OCI-M2 (cell line): ENCODE results near the gene DBET.
"Not testable (repeated sequence)": the region's sequence is repeated elsewhere in the genome, so short reads cannot be mapped to it uniquely, and the experiment has no call there.

Source experiments
- DNase-seq: peaks from one replicate; lab custom pipeline; 2025; ENCODE audit not compliant: unreplicated experiment; lab: John Stamatoyannopoulos, UW

The DBET gene

DNA sequence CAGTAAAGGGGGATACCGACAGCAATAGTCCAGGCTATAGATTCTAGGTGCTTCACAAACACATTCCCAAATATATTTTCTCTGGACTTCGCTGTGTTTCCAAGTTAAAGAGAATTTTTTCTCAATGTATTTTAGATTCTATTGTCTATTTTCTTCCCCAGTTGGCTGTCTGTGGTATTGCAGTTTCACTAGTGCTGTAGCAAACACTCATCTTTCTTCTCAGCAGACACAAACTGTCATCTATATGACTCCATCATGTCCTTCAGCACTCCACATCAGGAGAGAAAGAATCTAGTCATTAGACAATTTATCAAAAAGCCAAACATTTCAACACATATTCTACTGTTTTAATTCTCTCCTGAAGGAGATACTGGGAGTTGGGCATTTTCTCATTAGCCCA lies at the start of gene DBET:
TSS of gene DBET (plus strand) at position 161 of the 400 bp plus-strand sequence.
- DNase-seq, result not testable (repeated sequence)

DNA sequence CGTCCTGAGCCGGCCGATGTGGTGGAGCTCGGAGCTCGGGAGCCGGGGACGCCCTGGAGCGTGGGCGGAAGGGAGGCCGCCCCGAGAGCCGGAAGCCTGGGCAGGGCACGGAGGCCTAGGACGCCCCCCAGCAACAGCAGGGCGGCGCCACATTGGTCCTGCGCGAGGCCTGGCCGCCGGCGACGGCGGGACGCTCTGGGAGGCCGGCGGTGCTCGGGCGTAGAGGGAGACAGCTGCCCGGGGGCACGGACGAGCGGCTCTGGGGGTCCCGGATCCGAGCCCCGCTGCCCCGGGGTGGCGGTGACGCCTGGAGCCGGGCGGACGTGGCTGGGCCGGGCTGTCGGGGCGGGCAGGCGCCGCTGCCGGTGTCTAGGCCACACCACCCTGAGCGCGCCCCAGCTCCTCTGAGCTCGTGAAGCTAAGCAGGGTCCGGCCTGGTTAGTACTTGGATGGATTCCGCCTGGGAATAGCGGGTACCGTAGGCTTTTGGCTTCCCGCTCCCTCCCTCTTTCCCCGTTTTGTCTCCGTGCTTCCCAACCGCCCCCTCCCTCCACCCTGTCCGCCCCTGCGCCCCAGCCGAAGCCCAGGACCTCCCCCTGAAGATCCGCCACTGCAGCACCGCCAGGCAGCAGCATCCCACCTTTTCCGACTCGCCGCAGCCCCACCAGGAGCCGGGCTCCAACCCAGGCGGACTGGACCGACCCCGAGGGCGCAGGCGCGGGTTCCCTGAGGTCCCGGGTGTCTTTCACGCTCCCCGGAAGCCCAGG lies 49.3 kb upstream of the DBET start:
- DNase-seq, result no peak

GRCh38 chr4:190015538-190016368 lies 48.5 kb upstream of the DBET start:
- no peak for DNase-seq

DNA sequence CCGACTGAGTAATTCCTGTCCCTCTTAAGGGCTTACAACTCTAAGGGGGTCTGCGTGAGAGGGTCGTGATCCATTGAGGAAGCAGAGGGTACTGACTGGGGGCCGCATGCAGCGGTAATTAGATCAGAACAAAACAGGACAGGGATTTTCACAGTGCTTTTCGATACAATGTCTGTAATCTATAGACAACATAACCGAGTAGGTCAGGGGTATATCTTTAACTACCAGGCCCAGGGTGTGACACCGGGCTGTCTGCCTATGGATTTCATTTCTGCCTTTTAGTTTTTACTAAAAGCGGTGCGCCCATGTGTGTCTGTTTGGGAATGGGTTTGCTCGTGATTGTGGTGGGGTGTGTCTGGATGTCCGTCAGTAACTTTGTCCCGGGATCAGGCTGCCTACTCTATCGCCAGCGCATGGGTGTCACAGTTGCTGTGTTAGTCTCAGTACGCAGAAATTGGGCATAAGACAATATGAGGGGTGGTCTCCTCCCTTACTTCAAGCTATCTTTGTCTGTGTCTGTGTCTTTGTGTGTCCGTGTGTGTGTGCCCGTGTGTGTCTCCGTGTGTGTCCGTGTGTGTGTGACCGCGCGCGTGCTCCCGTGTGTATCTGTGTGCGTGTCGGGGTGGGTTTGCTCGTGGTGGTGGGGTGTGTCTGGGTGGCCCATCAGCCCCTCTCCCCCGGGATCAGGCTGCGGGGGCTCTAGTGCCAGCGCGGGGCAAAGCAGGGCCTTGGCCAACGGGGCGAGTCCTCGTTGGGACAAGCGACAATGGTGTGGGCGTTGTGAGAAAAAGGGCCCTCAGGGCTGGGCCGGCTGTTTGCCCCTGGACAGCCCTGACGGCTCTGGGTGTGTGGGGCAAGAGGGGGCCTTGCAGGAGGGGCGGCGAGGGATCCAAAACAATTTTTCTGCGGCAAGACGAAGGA lies 47.7 kb upstream of the DBET start:
- DNase-seq, result no peak

GRCh38 chr4:190017357-190018200 lies 46.7 kb upstream of the DBET start:
- DNase-seq, result no peak

DNA sequence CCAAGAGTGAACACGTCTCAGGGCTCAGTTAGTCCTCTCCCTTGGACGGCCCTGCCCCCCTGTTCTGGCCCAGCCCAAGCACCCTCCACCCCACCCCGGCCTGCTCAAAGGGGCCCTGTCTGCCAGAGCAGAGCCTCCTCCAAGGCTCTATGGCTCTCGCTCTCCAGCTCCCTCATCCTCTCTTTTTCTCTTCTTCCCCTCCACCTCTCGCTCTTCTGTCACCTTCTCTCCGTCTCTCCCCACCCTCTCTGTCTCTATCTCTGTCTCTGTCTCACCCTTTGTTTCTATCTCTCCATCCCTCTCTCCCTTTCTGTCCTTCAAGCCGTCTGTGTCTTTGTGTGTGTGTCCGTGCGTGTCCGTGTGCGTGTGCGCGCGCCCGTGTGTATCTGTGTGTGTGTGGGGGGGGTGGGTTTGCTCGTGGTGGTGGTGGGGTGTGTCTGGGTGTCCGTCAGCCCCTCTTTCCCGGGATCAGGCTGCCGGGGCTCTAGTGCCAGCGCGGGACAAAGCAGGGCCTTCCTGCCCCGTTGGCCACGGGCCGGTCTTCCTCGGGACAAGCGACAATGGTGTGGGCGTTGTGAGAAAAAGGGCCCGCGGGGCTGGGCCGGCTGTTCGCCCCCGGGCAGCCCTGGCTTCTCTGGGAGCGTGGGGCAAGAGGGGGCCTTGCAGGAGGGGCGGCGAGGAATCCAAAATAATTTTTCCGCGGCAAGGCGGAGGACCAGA lies 45.9 kb upstream of the DBET start:
- DNase-seq, result no peak

DNA sequence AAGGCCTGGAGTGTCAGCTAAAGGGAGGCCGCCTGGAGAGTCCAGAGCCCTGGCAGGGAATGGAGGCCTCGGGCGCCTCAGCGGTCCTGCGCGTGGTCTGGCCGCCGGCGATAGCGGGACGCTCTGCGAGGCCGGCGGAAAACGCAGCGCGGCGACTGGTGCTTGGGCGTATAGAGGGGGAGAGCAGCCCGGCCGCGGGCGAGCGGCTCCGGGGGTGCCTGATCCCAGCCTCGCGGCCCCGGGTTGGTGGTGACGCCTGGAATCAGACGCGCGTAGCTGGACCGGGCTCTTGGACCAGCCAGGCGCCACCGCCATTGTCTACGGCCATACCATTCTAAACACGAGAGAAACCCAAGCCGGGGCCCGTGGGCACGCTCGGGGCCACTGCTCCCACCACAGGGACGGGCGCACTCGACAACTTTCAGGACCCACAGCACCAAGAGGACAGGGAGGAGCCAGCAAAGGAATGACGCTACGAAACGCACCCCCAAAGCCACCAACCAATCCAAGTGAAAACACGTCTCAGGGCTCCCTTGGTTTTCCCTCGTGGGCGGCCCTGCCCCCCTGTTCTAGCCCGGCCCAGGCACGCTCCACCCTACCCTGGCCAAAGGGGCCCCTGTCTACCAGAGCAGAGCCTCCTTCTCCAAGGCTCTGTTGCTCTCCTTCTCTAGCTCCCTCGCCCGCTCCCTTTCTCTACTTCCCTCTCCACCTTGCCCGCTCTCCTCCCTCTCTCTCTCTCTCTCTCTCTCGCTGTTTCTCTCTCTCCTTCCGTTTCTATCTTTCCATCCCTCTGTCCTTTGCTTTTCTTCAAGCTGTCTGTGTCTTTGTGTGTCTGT lies 45.1 kb upstream of the DBET start:
- DNase-seq, result no peak

- DNase-seq, result not testable (repeated sequence)
Measured at GRCh38 chr4:190019859-190020463, 44.3 kb upstream of the DBET start.

- no peak for DNase-seq
Measured at GRCh38 chr4:190020790-190021717, 43.2 kb upstream of the DBET start.

GRCh38 chr4:190021973-190022372 lies 42.3 kb upstream of the DBET start:
- not testable (repeated sequence) for DNase-seq

DNA sequence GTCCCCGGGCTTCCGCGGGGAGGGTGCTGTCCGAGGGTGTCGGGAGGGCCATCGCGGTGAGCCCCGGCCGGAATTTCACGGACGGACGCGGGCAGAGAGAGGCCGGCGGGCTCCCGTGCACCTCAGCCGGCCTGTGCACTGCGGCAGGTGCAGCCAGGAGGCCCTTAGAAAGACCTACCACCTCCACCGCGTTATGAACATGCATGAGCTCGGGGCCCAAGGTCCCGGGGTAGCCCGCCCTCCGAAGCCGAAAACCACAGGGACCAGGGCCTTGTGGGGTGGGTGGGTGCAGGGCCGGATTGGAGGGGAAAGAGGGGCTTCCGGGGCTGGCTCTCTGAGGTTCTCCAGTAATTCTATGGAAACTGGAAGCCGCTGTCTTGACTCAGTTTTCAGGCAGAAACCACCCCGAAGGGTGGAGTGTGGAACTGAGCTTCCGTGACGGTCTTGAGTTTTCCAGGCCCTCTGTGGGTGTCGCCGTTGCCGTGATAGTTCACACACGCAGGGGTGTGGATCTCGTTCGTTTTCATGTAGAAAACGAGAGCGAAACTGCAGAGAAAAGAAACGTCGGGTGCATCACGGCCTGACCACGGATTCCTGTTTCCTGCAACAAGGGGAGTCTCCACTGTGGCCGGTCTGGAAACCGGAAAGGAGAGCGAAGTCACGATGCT lies 41.6 kb upstream of the DBET start:
- DNase-seq, result not testable (repeated sequence)

DNA sequence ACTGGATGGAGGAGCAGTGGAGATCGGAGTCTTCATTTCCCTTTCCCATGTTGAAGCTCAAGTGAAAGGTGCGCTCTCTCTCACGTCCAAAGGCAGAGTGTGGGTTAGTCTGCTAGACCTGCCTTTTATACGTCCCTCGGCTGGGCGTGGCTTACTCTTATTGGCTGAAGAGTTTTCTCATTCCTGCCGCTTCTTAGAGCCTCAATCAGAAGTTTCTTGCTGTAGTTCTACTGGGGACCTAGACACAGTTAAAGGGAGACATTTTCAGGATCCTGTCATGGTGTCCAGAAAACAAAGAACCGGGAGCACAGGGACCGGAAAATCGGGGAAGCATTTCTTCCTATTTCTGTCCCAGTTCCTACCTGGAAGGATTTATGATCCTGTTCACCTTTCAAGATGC lies 37.1 kb upstream of the DBET start, which contains the start of gene FRG2:
TSS of gene FRG2 (minus strand) at position 101 of the 400 bp plus-strand sequence. CDS start at position 49, 52 bp downstream.
- DNase-seq, result not testable (repeated sequence)

DNA sequence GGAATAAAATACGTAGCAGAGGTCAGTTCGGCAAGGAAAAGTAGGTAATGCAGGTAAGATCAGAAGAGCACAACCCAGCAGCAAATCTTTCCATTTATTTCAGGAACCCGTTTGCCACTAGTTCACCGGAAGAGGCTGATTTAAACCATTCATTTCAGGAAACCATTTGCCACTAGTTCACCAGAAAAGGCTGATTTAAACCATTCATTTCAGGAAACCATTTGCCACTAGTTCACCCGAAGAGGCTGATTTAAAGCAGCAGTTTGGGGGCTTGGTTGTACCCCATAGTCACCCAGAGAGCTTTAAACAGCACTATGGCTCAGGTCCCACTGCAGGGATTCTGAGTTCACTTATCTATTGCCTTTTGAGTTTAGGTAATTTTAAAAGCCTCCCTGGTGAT lies 33.0 kb upstream of the DBET start:
- not testable (repeated sequence) for DNase-seq

- DNase-seq, result not testable (repeated sequence)
Measured at GRCh38 chr4:190037704-190038388, 26.5 kb upstream of the DBET start.

DNA sequence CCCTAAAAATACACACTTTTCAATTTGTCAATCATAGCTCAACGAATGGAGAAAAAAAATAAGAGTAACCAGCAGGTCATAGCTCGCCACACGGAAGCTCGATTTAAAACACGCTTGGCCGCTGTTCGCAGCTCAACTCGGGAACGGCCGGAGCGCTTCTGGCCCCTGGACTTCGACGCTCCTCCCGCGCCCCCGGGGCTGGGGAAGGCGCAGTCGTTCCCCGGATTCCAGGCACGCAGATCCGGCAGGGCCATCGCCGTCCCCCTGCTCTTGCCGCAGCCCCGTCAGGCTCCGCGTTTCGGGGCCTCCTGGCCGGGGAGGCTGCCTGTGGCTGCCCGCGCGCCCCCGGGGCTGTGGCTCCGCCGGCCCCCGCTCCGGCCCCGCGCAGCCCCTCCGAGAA lies 23.4 kb upstream of the DBET start:
- DNase-seq, result not testable (repeated sequence)

DNA sequence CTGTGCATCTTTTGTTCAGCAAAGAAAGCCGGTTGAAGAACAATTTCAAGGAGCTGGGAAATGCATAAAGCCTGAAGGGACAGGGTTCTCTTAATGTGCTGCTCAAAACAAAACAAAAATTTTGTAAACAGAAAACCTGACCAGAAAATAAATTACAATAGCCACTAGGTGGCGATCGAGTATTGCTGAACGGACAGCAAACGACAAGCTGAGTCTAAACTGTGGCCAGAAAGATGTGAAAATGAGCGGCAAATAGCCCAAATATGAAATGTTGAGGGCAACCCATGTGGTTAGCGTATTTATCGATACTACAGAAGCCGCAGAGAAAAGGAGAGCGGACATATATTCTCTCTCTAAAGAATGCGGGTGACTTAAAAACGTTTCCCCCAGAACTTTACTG lies 16.7 kb upstream of the DBET start:
- DNase-seq, result not testable (repeated sequence)
